22Rv1 (cell line): ENCODE results near the gene ZNF699.

Experiments used
- H3K27ac ChIP-seq: fragments of 450-650 bp; 2 replicates; pipeline ENCODE4 v1.5.1; 2017
- CTCF ChIP-seq: fragments of 450-650 bp; IDR thresholded peaks from 2 replicates; pipeline ENCODE4 v1.5.1; 2017; ENCODE audit warnings: mild to moderate bottlenecking
- ZFX ChIP-seq: fragments of 450-650 bp; IDR thresholded peaks from 2 replicates; pipeline ENCODE4 v1.6.1; 2017; ENCODE audit warnings: antibody characterized with exemption, borderline replicate concordance

ZNF699 gene

DNA sequence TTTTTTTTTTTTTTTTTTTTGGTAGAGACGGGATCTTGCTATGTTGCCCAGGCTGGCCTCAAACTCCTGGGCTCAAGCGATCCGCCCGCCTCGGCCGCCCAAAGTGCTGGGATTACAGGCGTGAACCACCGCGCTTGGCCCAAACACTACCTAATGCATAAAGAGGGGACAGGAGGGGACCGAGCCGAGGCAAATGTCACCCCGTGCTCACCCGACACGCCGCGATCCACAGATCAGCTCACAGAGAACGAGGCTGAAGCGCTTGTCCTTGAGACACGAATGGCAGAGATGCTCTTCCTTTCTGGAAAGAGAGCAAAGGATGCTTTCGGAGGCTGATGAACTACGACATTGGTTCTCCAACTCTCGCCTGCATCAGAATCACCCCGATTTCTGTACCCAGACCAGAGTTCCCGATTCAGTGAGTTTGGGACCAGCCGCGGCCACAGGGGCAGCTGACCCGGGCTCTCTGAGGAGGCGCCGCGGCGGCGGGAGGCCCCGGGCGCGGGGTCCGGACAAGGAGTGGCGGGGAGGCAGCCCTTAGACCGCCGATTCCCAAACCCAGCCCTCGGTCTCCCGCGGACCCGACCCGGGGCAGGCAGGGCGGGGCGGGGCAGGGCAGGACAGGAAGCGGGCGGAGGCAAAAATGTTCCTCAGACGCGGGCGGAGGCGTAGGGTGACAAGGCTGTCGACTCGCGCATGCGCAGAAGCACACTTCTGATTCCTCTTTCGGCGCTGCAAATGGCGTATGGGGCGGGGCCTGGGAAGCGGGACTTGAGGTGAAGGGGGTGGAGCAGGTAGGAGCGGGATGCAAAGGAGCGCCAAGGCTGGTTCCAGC, at the start of gene ZNF699:
TSS of gene ZNF699 (minus strand) at position 700 of the 835 bp plus-strand sequence. CDS start 4,719 bp downstream, outside the sequence.
- peak within 1 kb of the TSS; percentile 79 for H3K27ac ChIP-seq
- no peak for TF ChIP-seq CTCF
- TF ChIP-seq ZFX, result no peak

DNA sequence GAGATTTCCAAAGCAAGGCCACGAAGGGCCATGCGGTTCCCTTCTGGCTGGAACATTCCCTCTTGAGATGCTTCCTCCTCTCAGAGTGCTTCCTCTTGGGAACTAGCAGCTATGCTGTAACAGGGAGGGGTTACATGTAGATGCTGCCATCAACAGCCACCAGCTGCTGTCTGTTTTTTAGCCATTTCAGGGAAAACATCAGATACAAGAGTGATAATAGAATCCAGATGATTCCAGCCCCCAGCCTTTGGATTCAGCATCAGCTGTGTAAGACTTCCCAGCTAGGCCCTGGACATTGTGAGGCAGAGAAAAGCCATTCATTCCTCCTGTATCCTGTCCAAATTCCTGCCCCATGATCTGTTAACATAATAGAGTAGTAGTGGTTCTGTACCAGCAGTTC, 45.0 kb upstream of the ZNF699 start:
- H3K27ac ChIP-seq, result no peak overlapping the region
- TF ChIP-seq ZFX (no peak), CTCF (no peak)

GRCh38 chr19:9353011-9353410, 43.4 kb upstream of the ZNF699 start:
- H3K27ac ChIP-seq, result no peak overlapping the region
- TF ChIP-seq ZFX (no peak), CTCF (no peak)

- no peak for TF ChIP-seq CTCF
- TF ChIP-seq ZFX, result no peak
- no peak overlapping the region for H3K27ac ChIP-seq
Measured at GRCh38 chr19:9352505-9352904, 42.9 kb upstream of the ZNF699 start.

DNA sequence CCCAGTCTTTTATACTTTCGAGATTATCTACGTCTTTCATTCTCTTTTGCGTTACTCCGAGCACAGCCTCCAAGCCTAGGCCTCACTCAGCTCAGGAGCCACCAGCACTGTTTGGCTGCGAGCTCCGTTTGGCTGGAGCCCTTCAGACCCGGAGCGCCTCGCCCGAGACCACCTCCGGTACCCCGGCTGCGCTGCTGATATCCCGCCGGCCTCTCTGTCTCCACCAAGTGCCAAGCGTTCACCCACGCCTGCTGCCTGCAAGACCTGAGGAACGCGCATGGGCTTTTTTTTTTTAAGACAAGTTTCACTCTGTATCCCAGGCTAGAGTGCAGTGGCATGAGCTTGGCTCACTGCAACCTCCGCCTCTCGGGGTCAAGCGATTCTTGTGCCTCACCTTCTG, 39.0 kb upstream of the ZNF699 start:
- TF ChIP-seq CTCF, result no peak
- no peak for TF ChIP-seq ZFX
- no peak overlapping the region for H3K27ac ChIP-seq

GRCh38 chr19:9348253-9348652, 38.6 kb upstream of the ZNF699 start:
- TF ChIP-seq CTCF, result no peak
- TF ChIP-seq ZFX, result no peak
- no peak overlapping the region for H3K27ac ChIP-seq

- H3K27ac ChIP-seq, result no peak overlapping the region
- TF ChIP-seq CTCF (no peak), ZFX (no peak)
Measured at GRCh38 chr19:9345005-9345404, 35.4 kb upstream of the ZNF699 start.
